Activated CD4-positive, alpha-beta T cell treated with anti-CD3 and anti-CD28 coated beads, Interleukin-2, Interleukin-4, amounts not matched to agents 100 ng/mL and 50 ng/mL, durations not matched to agents 16 hours and 8 hours (primary cell): ENCODE measurements around the gene RAD23B.

Experiments used
- DNase-seq: peaks from one replicate; pipeline ENCODE4 v3.0.0-alpha.2; 2020; ENCODE audit warnings: low spot score

RAD23B gene

GRCh38 chr9:107336718-107337360, 53.8 kb downstream of the RAD23B start:
- DNase-seq: no peak

DNA sequence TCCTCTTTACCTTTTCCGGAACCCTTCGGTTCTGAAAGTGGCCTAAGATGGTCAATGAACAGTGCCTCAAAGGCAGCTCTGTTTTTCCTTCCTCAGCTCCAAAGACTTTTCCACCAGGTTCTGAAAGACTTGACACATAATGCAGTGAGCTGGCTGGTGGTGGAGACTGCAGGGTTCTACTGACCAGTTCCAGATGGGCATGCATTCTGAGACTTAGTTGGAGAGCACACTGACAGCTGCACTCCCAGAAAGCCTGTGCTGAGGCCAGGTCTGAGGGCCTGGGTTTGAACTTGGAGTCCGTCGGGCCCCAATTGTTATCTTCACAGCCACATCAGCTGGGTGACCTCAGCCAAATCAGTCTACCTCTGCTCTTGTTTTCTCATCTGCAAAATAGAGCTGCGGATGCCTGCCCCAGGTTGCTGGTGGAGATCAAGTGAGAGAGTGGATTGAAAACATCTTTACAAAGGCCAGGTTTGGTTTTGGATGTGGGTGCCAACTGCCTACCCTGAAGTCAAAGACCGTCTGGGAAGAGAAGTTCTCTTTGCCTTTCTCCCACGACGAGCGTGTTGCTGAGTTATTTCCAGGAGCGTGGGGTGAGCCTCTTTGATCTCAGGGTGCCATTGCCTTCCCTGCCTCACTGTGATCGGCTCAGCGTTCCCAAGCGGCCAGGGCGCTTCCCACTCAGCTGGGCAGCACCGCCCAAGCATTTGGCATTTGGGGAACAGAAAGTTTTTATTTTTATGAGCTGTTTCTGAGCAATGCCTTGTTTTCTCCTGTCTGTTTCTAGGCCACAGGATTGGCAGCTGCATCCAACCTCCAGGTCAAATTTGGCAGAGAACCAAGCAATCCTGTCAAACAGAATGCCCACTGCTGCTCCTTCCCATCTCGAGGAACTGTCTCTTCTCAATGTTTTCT, 54.9 kb downstream of the RAD23B start:
- no peak for DNase-seq

GRCh38 chr9:107338911-107339659, 56.0 kb downstream of the RAD23B start:
- no peak for DNase-seq

DNA sequence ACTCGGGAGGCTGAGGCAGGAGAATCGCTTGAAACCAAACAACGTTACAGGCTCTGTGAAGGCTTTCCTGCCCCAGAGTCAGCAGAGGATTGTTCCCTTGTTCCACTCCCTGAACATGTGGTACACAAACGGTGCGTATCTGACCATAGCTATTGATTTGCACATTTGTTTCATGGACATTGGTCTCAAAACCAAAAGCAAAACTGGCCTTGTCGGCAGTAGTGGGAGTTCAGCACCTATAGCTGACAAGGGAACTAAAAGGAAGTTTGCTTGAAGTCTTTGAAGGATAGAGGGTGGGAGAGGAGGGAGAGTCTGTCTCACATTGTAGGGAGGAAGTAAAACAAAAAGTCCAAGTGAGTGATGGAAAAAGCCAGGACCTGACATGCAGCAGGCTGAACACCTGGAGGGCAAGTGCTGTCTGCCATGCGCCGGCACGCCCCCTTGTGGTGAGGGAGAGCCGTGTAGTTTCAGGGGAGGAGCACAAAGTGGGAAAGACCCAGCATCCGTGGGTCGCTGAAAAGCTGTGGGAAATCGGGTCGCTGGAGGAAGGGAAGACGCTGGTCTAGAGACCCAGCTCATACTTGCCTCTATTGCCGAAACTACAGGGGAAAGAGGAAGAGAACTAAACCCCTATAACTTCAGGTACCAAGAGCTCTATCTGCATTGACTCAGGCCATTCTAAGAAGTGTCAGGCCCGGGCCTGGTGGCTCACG, 58.0 kb downstream of the RAD23B start:
- peak; percentile 77 for DNase-seq

DNA sequence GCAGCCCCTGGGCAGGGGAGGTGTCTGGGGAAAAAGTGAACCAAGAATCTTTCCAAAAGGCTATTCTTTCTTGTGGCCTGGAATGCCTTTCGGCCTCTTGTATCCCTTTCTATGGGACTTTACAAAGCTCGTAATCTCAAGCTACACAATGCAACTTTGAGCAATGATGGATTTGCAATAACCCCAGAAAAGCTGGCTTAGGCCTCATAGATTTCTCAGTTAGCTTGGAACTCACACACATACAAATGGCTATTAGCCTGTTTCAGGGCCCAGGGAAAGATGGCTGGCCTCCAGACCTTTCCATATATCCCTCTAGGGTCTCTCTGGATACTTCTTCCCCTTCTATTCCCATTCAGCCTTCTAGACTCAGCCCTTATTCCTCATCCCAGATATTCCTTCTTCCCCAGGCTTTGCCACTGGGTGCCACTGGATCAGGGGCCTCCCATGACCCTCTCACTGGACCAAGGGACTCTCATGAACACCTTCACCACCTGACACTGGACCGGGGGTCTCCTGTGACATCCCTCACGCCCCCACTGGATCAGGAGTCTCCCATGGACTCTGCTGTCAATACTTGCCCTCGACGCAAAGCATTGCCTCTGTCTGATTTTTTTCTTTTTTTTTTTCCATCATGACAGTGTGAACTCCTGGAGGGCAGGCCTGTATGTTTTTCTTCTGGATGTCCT, 59.5 kb downstream of the RAD23B start:
- no peak for DNase-seq

- DNase-seq: no peak
These were observed 62.2 kb downstream of the RAD23B start for GRCh38 chr9:107345327-107345726.

DNA sequence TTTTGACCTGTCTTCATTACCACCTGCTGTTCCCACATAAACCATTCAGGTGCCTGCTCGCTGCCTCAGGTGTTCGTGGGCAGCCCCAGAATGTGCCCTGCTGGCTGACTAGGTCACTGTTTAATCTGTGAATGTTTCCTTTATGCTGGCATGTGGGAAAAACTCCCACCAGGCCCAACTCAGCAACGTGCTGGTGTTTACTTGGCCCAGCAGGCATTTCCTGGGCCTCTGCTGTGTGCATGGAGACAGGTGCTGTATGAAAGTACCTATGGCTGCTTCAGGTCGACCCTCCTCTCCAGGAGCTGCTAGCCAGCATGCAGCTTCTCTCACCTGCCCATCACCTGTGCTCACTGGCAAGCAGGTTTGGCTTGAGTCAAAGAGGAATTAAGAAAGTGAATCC, 65.8 kb downstream of the RAD23B start:
- DNase-seq: no peak

GRCh38 chr9:107350443-107350842, 67.4 kb downstream of the RAD23B start:
- DNase-seq: no peak

- no peak for DNase-seq
These were observed 68.4 kb downstream of the RAD23B start for GRCh38 chr9:107351382-107352045.

DNA sequence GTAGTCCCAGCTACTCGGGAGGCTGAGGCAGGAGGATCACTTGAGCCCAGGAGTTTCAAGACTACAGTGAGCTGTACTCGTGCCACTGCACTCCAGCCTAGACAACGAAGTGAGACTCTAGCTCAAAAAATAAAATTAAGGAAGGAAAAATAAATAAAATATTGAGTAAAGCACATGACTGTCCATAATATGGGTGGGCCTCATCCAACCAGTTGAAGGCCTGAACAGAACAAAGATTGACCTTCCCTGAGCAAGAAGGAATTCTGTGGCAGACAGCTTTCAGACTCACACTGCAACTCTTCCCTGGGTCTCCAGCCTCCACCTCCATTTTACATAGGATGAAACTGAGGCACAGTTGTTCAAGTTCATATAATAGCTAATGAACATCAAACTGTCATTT, 72.3 kb downstream of the RAD23B start:
- no peak for DNase-seq

GRCh38 chr9:107358986-107359385, 75.9 kb downstream of the RAD23B start:
- no peak for DNase-seq

DNA sequence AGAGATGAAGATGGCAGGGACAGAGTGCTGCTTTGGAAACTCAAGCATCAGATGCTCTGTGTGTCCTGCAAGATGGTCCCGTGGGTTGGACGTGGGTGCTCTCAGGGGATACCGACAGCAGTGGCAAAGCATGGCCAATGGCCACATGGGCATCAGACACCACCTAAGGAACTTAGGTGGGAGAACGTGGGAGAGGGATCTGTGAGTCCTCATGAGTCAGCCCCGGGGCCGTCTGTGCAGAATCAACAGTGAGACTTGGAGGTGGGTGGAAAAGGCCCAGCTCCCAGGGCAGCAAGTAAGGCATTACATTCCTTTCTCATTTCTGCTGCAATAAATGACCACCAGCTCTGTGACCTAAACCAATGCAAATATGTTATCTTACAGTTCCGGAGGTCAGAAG, 77.0 kb downstream of the RAD23B start:
- DNase-seq: no peak

- DNase-seq: no peak
These were observed 78.7 kb downstream of the RAD23B start for GRCh38 chr9:107361816-107362215.

DNA sequence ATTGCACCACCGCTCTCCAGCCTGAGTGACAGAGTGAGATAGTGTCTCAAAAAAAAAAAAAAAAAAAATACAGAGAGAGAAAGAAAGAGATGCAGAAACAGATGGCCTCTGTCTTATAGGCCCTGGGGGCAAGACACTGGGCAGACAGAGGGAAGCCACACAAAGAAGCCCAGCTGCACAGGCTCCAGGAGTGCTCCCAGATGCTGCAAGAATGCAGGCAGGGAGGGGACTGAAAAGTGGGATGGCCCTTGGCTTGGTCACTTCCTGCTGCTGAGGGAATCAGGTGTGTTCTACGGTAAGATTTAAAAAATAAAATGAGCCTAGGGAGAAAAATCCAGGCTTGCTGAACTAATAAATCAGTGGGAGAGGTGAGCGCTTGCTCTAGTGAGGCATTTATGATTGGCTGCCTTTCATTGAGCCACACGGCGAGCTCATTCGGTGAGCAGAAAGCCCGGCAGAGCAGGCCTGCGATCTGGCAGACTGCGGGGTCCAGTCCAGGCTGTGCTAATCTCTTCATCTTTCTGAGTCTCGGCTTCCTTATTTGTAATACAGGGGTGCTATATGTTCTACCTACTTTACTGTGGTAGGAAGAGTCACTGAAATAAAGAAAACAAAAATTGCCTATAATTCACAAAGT, 80.6 kb downstream of the RAD23B start:
- no peak for DNase-seq

DNA sequence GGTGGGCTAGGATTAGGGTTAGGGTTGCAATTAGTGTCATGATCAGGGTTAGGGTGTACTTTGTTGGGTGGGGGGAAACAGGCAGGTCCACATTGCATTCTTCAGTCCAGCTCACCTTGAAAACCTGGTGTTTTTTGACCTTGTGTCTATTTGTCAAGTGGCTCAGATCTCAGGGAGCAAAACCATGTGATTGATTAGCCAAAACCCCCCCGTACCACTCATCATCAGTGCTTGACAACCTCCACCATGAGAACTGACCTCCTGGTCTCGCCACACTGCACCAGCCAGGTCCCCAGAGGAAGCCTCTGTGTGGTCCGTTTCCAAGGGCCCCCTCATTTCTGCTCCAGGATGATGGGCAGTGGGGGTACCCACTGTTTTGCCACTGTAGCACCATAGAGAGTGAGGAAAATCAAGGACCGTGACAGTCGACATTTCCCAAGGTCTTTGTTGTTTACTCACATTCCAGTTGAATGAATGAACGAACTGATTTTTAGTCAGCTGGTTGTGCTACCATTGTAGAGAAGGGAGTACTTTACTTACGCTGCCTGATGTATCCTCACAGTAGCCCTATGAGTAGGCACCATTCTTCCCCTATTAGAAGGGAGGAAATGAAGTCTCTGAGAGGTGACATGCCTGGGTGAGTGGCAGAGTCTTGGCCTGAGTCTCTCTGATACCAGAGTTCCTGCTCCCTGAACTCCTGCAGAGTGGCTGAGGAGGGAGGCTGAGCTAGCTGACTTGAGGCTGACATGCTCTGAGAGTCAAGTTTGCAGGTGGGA, 84.8 kb downstream of the RAD23B start:
- DNase-seq: no peak

DNA sequence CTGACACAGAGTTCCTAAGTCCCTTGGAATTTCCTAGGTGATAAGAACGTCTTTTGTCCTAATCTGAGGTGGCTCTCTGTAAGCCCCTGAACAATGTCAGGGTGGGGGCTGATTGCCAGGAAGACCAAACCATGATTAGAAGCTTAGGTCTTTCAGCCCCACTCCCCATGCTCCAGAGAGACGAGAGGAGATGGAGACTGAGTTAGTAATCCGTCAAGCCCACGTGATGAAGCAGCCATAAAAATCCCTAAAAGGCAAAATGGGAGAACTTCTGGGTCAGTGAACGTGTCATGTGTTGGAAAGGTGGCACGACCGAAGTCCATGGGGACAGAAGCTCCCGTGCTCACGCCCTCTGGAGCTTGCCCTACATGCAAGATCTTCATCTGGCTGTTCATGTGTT, 85.6 kb downstream of the RAD23B start:
- no peak for DNase-seq

- DNase-seq: no peak
These were observed 90.7 kb downstream of the RAD23B start for GRCh38 chr9:107373809-107374208.

DNA sequence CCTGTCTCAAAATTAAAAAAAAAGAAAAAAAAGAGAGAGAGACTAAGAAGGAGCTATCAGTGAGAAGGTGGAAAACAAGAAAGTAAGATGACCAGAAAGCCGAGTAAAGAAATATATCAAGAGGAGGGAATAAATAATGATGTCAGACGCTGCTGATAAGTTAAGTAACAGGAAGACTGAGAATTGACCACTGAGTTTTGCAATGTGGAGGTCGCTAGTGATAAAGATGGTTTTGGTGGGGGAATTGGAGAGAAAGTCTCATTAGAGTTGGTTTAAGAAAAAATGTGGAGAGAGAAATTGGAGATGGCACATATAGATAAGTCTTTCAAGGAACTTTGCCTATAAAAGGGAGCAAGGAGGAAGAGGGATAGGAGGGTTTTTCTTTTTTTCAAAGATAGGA, 91.9 kb downstream of the RAD23B start:
- no peak for DNase-seq

DNA sequence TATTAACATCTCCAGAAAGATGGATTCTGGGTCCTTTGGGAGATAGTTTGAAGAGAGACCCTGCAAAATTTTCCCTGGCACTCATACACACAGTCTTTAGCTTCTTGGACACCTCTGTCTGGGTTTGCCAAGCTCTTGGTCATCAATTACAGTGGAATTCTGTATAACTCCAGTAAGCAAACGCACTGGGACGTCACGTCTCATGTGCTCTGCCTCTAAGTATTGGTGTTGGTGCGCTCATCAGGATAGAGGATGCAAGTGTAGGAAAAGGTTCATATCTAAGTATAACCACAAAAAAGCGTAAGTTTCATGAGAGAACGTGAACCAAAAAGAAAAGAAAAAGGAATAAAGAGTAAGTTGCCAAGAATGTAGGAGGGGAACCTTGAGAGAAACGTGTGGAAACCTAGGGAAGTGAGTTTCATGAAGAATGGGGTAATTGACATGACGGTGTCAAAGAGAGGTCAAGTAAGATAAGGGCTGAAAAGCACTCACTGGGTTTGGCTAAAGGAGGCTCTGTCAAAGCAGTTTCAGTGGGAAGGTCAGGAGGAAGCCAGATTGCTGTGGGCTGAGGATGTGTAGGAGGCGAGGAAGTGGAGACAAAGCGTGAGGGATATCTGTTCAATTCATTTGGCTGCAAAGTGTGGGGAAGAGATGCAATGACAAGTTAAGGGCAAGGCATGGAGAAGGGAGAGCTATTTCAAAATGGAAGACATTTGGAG, 92.7 kb downstream of the RAD23B start:
- DNase-seq: no peak
